ENCODE results near the gene STUB1.

Gene STUB1

DNA sequence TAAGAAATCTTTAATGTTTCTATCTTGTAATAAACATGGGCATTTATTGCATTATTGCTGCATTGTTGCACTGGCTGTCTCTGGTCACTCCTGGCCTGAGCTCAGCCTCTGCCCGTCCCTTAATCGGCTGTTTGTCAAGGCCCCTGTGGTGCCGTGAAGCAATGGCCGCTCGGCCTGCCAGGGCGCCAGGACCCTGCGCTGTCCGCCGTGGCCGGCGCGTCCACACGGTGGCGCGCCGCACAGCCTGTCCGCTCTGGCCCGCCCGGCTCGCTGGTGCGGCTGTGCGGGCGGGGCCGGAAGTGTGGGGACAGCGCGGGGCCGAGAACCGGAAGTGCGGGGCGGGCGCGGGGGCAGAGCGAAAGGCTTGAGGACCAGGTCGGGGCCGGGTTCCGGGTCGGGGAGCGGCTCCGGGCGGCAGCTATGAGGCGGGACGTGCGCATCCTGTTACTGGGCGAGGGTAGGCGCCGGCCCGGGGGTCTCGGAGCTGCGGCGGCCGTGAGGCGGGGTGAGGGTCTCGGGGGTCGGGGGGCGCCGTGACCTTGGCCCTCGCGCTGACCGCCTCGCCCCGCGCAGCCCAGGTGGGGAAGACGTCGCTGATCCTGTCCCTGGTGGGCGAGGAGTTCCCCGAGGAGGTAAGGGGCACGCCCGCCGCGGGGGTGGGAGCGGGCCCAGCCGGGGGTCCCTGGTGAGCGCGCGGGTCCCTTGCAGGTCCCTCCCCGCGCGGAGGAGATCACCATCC lies 12.3 kb upstream of the STUB1 start, which contains the start of gene RHOT2:
RHOT2 (plus strand) TSS at position 353 of the 739 bp plus-strand sequence; CDS start at position 421, 68 bp downstream.
- DNase-seq, result peak; percentile 77

DNA sequence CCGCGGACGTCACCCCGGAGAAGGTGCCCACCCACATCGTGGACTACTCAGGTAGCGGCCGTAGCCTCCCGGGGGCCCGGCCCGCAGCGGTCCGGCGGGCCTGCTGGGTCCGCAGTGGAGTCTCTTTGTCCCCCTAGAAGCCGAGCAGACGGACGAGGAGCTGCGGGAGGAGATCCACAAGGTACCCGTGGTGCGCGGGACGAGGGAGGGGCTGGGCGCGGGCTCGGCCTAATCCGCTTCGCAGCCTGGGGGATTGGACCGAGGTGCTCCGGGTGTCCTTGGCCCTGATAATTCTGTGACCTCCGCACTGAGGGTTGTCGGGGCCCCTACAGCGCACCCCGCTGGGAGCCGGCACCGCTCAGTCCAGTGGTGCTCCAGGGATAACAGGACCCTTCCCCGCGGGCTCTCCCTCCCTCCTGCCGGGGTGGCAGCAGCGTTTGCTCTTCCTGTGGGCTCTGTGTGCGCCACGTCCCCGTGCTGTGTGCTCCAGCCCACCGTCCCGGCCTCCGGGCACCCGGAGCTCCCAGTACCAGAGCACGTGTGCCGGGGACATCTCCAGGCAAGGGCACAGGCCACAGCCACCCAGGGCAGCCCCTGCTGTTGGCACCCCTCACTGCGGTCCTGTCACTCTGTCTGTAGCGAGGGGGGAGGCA lies 11.6 kb upstream of the STUB1 start:
- DNase-seq, result no peak

DNA sequence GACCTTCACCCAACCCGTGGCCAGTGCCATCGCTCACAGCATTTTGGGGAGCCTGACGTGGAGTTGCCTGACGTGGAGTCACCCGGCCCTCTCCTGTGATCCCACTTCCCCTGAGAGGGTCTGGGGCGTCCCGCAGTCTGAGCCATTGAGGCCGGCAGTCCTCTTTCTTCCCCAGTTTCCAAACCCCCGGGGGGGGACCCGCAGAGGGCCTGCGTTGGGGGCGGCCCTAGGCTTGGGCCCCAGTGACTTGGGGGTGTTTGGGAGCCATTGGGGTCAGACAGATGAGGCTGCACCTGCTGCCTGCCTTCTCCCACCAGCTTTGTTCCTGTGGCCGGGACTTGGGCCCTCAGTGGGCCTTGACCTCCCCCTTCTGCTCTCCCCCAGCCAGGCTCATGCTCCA lies 10.5 kb upstream of the STUB1 start:
- DNase-seq, result no peak

GRCh38 chr16:670485-671352 lies 9.5 kb upstream of the STUB1 start:
- no peak for DNase-seq

GRCh38 chr16:671353-672131 lies 8.7 kb upstream of the STUB1 start:
- no peak for DNase-seq

- DNase-seq, result no peak
Measured at GRCh38 chr16:672371-672770, 7.8 kb upstream of the STUB1 start.

GRCh38 chr16:672851-673250 lies 7.4 kb upstream of the STUB1 start:
- DNase-seq, result no peak

DNA sequence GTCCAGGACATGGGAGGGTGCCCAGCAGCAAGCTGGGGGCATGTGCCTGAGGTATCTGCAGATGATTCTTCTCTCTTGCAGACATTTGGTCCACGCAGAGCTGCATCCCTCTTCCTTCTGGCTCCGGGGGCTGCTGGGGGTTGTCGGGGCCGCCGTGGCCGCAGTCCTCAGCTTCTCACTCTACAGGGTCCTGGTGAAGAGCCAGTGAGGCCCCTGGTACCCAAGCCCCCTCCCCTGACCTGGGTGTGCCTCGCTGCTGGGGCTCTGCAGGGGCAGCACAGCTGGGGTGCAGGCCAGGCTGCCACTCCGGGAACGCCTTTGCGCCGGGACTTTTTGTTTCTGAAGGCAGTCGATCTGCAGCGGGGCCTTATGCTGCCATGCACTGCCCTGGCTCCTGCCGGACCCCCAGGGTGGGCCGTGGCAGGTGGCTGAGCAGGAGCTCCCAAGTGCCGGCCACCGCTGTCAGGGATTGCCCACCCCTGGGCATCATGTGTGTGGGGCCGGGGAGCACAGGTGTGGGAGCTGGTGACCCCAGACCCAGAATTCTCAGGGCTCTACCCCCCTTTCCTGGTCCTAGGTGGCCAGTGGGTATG lies 6.7 kb upstream of the STUB1 start:
- DNase-seq, result no peak

- no peak for DNase-seq
Measured at GRCh38 chr16:674214-674881, 5.9 kb upstream of the STUB1 start.

- DNase-seq, result no peak
Measured at GRCh38 chr16:674968-675883, 5.0 kb upstream of the STUB1 start, which contains the start of gene RHBDL1. RHBDL1 (plus strand) TSS chr16:675671; CDS start chr16:675791, 120 bp downstream.

DNA sequence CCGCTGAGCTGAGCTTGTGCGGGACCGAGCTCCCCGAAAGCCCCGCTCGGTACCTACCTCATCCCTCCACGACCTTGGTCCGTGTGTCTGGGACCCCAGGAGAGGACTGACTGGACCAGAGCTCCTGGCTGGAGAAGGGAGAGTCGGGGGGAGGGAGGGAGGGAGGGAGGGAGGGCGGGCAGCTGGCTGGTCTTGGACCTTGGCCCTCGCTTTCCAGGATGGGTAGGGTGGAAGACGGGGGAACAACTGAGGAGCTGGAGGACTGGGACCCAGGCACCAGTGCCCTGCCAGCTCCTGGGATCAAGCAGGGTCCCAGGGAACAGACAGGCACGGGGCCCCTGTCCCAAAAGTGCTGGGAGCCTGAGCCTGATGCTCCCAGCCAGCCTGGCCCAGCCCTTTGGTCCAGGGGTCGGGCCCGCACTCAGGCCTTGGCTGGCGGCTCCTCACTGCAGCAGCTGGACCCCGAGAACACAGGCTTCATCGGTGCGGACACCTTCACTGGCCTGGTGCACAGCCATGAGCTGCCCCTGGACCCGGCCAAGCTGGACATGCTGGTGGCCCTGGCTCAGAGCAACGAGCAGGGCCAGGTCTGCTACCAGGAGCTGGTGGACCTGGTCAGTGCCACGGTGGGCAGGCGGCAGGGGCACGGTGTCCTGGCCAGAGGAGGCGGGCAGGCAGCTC lies 4.2 kb upstream of the STUB1 start:
- DNase-seq, result no peak

- no peak for DNase-seq
Measured at GRCh38 chr16:676565-676902, 3.7 kb upstream of the STUB1 start.

DNA sequence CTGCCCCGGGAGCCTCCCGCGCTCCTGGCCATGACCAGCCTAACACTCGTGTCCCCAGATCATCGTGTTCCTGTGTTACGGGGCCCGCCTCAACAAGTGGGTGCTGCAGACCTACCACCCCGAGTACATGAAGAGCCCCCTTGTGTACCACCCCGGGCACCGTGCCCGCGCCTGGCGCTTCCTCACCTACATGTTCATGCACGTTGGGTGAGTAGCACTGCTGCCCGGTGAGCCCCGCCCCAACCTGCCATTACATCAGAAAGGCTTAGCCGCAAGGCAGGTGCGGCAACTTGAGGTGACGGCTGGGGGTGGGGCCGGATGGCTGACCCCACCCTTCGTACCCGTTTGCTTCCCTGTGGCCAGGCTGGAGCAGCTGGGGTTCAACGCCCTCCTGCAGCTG lies 3.3 kb upstream of the STUB1 start:
- DNase-seq, result peak; percentile 93

DNA sequence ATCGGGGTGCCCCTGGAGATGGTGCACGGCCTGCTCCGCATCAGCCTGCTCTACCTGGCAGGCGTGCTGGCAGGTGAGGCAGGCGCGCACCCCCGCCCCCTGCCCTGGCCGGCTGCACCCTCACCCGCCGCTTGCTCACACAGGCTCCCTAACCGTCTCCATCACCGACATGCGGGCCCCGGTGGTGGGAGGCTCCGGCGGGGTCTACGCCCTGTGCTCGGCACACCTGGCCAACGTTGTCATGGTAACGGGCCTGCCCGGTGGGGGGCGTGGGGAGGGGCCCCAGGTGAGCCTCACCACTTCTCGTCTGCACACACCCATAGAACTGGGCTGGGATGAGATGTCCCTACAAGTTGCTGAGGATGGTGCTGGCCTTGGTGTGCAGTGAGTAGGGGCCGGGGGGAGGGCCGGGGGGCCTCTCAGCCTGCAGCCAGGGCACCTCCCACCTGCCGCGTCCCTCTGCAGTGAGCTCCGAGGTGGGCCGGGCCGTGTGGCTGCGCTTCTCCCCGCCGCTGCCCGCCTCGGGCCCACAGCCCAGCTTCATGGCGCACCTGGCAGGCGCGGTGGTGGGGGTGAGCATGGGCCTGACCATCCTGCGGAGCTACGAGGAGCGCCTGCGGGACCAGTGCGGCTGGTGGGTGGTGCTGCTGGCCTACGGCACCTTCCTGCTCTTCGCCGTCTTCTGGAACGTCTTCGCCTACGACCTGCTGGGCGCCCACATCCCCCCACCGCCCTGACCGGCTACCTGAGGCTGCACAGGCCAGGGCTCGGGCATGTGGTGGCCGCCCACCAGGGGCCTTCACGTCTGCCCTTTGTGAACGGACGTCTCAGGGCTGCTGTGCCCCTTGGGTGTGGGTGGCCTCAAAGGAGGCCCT lies 2.7 kb upstream of the STUB1 start:
- DNase-seq, result peak; percentile 57

DNA sequence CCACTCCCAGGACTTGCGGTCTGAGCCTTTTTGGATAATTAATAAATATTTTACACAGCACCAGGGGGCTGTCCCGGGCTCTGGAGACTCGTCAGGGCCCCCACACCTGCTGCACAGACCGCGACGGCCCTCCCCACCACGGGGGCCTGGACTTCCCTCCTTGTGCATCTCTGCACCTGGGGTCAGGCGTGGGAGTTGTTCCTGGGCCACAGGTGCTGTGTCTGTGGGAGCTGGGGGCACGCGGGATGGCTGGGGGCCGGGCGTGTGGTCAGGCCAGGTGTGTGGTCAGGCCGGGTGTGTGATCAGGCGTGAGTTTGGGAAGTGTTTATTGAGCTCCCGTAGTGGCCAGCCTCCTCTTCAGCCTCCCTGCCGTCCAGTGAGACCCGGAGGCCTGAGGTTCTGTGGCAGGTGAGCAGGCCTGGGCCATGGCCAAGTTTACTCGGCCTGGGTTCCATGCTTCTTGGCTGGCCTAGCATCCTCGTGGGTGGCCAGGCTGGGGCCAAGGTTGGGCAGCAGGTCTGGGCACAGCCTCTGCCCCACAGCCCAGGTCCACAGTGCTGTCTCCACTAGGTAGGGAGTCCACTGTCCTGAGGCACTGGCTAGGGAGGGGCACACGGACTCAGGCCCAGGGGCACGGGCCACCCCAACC lies 1.9 kb upstream of the STUB1 start:
- DNase-seq, result no peak

DNA sequence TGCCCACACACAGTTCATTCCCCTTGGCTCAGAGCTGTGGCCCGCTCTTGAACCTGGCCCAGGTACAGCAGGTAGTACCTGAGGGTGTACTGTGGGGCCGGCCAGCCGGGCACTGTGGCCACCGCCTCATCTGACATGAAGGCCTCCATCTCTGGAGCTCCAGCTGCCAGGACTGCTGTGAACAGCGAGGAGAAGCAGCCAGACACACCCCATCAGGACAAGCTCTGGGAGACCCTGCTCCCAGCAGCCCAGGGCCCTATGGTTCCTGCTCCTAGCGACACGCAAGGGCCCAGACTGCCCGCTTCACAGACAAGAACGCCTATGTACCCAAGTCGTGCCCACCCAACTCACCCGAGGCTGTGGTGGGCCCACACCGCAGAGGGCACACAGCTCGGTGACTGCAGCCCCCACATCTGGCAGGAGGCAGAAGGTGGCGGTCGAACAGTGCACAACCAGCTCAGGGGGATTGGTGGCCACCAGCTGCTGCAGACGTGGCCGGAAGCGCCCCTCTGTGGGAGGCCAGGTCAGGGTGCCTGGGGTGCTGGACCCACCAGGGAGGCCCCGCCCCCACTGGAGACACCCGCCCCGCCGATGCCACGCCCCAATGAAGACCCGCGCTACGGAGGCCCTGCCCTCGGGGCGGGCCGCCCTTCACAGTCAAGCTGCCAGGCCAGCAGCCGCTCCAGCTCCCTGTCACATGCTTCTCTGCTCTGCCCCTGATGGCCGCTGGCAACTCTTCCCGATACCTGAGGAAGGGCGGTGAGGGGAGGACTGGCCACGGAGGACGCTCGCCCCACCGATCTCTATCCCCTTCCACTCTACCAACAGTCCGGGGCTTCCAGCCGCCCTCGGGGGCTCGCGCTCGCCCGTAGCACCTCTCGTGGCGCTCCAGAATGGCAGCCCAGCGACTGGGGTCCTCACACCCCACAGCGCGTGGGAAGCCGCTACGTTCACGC lies 1.1 kb upstream of the STUB1 start:
- no peak for DNase-seq

GRCh38 chr16:680625-680945 lies 375 bp downstream of the STUB1 start:
- DNase-seq, result no peak

Measured in DMS79 treated with DMSO at 0.1 percent for 48 hours (cell line).